ENCODE measurements around the gene CNOT6L. TPM values are rescaled to one million over a fixed set of nuclear protein-coding genes. Genes with fewer than 3 reads are reported as not detected.

CNOT6L gene
- polyA plus RNA-seq, 2 of the 4 experiments (the other 2 are of a cell fraction): 5.8 to 8.7 TPM

DNA sequence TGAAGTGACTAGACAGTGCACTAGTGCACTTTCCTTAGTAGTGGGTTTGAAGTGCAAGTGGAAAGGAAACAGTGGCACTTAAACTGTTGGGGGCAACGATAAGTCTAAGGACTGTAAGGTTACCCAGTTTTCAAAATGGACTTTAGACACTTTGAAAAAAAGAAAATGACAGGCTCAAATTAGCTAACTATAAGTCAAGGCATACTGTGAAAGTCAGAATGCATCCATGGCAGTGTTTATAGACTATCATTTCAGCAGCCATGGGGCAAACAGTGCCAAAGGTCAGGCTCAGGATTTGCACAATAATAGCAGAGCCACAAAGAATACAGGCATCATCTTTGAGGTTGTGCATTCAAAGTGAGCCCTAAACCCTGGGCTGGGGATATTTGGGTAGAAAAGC, 109.1 kb downstream of the CNOT6L start:
- POLR2A ChIA-PET: no interaction called here
- WGBS (ENCODE audit: missing lambda C conversion rate): 76% methylated on average over 1 of the region's 1 CpG
- CTCF ChIA-PET: interaction anchor here (0.7 to 1.5 kb wide), 3 partner anchors 10 to 131 kb away, joined by 3 to 5 read pairs (median 3); no protein-coding TSS in a partner anchor

DNA sequence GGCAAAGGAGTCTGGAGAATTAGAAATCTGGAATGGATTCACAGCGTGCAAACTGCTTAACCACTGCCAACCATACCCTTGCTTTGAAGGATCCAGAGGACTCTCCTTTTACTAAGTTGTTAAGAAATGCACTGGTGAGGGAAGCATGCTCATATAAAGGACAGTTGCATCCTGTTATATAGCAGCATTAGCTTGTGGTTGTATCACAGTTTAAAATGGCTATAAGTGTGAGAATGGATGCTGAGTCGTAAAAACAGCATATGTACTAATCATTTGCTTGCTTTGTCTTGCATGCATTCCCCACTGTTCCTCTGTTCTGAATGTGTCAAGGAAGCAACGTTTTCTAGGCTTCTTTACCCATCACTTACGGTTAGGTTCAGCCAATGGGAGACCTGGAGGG, 112.5 kb downstream of the CNOT6L start:
- H3K4me2 ChIP-seq: no peak overlapping the region
- 65% methylated on average over 4 of the region's 4 CpGs for WGBS (ENCODE audit: missing lambda C conversion rate)
- CTCF ChIA-PET: no interaction called here
- no peak for TF ChIP-seq RAD21 (conservative IDR thresholded peaks at IDR 0.05 in 1 of 2, IDR thresholded peaks at IDR 0.05 in 1 of 2)
- TF ChIP-seq EHMT2 (IDR thresholded peaks at IDR 0.05; ENCODE audit: low read depth): no peak
- no peak for TF ChIP-seq GATA3 (IDR thresholded peaks at IDR 0.05; ENCODE audit: borderline replicate concordance)
- TF ChIP-seq POLR2A (IDR thresholded peaks at IDR 0.05; ENCODE audit: low read length): no peak
- no peak for TF ChIP-seq EP300 (IDR thresholded peaks at IDR 0.05)
- TF ChIP-seq BHLHE40 (IDR thresholded peaks at IDR 0.05; ENCODE audit: low read depth, low read length): no peak
- no peak for TF ChIP-seq ZFP36 (IDR thresholded peaks at IDR 0.05; ENCODE audit: borderline replicate concordance, partially characterized antibody)
- TF ChIP-seq, protein P1, sequence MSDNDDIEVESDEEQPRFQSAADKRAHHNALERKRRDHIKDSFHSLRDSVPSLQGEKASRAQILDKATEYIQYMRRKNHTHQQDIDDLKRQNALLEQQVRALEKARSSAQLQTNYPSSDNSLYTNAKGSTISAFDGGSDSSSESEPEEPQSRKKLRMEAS (IDR thresholded peaks at IDR 0.05): no peak
- TF ChIP-seq, protein P2, sequence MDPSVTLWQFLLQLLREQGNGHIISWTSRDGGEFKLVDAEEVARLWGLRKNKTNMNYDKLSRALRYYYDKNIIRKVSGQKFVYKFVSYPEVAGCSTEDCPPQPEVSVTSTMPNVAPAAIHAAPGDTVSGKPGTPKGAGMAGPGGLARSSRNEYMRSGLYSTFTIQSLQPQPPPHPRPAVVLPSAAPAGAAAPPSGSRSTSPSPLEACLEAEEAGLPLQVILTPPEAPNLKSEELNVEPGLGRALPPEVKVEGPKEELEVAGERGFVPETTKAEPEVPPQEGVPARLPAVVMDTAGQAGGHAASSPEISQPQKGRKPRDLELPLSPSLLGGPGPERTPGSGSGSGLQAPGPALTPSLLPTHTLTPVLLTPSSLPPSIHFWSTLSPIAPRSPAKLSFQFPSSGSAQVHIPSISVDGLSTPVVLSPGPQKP (IDR thresholded peaks at IDR 0.05; ENCODE audit: low read depth, low read length): no peak
- no peak for TF ChIP-seq HDAC2 (IDR thresholded peaks at IDR 0.05)
- TF ChIP-seq TFCP2L1 (CRISPR knock-in tag; IDR thresholded peaks at IDR 0.05): no peak
- TF ChIP-seq, protein P3, sequence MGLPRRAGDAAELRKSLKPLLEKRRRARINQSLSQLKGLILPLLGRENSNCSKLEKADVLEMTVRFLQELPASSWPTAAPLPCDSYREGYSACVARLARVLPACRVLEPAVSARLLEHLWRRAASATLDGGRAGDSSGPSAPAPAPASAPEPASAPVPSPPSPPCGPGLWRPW (IDR thresholded peaks at IDR 0.05): no peak
- TF ChIP-seq, protein P4, sequence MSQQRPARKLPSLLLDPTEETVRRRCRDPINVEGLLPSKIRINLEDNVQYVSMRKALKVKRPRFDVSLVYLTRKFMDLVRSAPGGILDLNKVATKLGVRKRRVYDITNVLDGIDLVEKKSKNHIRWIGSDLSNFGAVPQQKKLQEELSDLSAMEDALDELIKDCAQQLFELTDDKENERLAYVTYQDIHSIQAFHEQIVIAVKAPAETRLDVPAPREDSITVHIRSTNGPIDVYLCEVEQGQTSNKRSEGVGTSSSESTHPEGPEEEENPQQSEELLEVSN (IDR thresholded peaks at IDR 0.05; ENCODE audit: borderline replicate concordance, low read depth): no peak
- TF ChIP-seq SREBF2 (IDR thresholded peaks at IDR 0.05): no peak
- TF ChIP-seq RCOR1 (IDR thresholded peaks at IDR 0.05; ENCODE audit: low read depth, low read length): no peak
- TF ChIP-seq PHF8 (IDR thresholded peaks at IDR 0.05; ENCODE audit: borderline replicate concordance, low read depth): no peak
- TF ChIP-seq, protein P5, sequence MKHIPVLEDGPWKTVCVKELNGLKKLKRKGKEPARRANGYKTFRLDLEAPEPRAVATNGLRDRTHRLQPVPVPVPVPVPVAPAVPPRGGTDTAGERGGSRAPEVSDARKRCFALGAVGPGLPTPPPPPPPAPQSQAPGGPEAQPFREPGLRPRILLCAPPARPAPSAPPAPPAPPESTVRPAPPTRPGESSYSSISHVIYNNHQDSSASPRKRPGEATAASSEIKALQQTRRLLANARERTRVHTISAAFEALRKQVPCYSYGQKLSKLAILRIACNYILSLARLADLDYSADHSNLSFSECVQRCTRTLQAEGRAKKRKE (CRISPR knock-in tag; IDR thresholded peaks at IDR 0.05; ENCODE audit: low read depth): no peak
- TF ChIP-seq, protein P6, sequence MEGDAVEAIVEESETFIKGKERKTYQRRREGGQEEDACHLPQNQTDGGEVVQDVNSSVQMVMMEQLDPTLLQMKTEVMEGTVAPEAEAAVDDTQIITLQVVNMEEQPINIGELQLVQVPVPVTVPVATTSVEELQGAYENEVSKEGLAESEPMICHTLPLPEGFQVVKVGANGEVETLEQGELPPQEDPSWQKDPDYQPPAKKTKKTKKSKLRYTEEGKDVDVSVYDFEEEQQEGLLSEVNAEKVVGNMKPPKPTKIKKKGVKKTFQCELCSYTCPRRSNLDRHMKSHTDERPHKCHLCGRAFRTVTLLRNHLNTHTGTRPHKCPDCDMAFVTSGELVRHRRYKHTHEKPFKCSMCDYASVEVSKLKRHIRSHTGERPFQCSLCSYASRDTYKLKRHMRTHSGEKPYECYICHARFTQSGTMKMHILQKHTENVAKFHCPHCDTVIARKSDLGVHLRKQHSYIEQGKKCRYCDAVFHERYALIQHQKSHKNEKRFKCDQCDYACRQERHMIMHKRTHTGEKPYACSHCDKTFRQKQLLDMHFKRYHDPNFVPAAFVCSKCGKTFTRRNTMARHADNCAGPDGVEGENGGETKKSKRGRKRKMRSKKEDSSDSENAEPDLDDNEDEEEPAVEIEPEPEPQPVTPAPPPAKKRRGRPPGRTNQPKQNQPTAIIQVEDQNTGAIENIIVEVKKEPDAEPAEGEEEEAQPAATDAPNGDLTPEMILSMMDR (IDR thresholded peaks at IDR 0.05): no peak
- TF ChIP-seq NPAS2 (CRISPR knock-in tag; IDR thresholded peaks at IDR 0.05; ENCODE audit: borderline replicate concordance): no peak
- POLR2A ChIA-PET: no interaction called here
- no peaks in the 10 kb centered on the region for H3K9me3 ChIP-seq
- no peak overlapping the region for H3K27ac ChIP-seq
- no peak overlapping the region for H3K4me3 ChIP-seq
- H3K4me1 ChIP-seq: no peaks in the 10 kb centered on the region
- DNase-seq (ENCODE audit: low read depth in 1 of 2, low spot score in 1 of 2): no peak
- FAIRE-seq: no peak
- ATAC-seq: no peak

More for the DNA sequence above, 109.1 kb downstream of the CNOT6L start:
- no peak for ATAC-seq
- TF ChIP-seq POLR2A (IDR thresholded peaks at IDR 0.05; ENCODE audit: low read length) (no peak), RFX5 (IDR thresholded peaks at IDR 0.05) (no peak), NFE2L2 (conservative IDR thresholded peaks at IDR 0.05; ENCODE audit: low read length) (no peak), MAFK (IDR thresholded peaks at IDR 0.05; ENCODE audit: partially characterized antibody) (no peak), RCOR1 (IDR thresholded peaks at IDR 0.05; ENCODE audit: low read depth, low read length) (no peak), FOSL2 (IDR thresholded peaks at IDR 0.05) (no peak), FOSL2 (CRISPR knock-in tag; IDR thresholded peaks at IDR 0.05) (no peak), BHLHE40 (IDR thresholded peaks at IDR 0.05; ENCODE audit: low read depth, low read length) (no peak), MYC (IDR thresholded peaks at IDR 0.05; ENCODE audit: borderline replicate concordance, low read length) (no peak), NR3C1 (IDR thresholded peaks at IDR 0.05) (no peak), POLR2AphosphoS2 (conservative IDR thresholded peaks at IDR 0.05; ENCODE audit: low read length) (no peak), JUN (IDR thresholded peaks at IDR 0.05) (no peak)
- TF ChIP-seq, protein P4 (IDR thresholded peaks at IDR 0.05; ENCODE audit: borderline replicate concordance, low read depth): no peak
- FAIRE-seq: no peak
- no peak overlapping the region for H3K4me2 ChIP-seq
- no peak overlapping the region for H3K27ac ChIP-seq
- no peaks in the 10 kb centered on the region for H3K4me1 ChIP-seq
- DNase-seq (ENCODE audit: low read depth in 1 of 2, low spot score in 1 of 2): no peak
- H3K4me3 ChIP-seq: no peak overlapping the region
- H3K9me3 ChIP-seq: no peaks in the 10 kb centered on the region
